HepG2 (cell line): ENCODE data around the gene CIBAR2. TPM values are rescaled to one million over a fixed set of nuclear protein-coding genes. Genes with fewer than 3 reads are reported as not detected.

ENCODE experiments used
- ATAC-seq: fragments of 200-7000 bp; cut with Tn5 transposase; 3 replicates; pipeline ENCODE4 v1.9.1; 2020; ENCODE audit warnings: mild to moderate bottlenecking, moderate library complexity
- BruUV-seq: library from RNA; stranded (reverse); fragments of 400-500 nt; replicated peaks from 2 replicates; lab custom pipeline; 2021; lab: Mats Ljungman, UMichigan
- CTCF ChIA-PET: fragments of 300-600 bp; formaldehyde crosslinking; extraction: SDS; loops from one replicate; lab custom pipeline; 2021; ENCODE audit warnings: low total read pairs, inconsistent platforms, low intra/inter-chr PET ratio; lab: Yijun Ruan, JAX
- POLR2A ChIA-PET: fragments of 350-600 bp; sonication (Branson Sonifier 250); formaldehyde crosslinking; loops from one replicate; lab custom pipeline; 2020; ENCODE audit warnings: antibody characterized with exemption, inconsistent platforms; lab: Yijun Ruan, JAX
- DNase-seq: peaks from one replicate; pipeline ENCODE4 v3.0.0-alpha.2; 2015; ENCODE audit warnings: low spot score
- FAIRE-seq: peaks from 3 replicates; lab custom pipeline; 2011; peaks lifted over from hg19 to GRCh38; lab: Jason Lieb, UNC
- H2AFZ ChIP-seq: one replicate; pipeline ENCODE4 v1.6.1; 2011; ENCODE audit warnings: low read length, inconsistent platforms
- H3K27ac ChIP-seq: fragments of 300-600 bp; 3 replicates; pipeline ENCODE4 v1.8.0; 2011; ENCODE audit warnings: mixed run types, mild to moderate bottlenecking, mixed read lengths, low read length, inconsistent platforms; ENCODE audit not compliant: insufficient read depth; ENCODE audit errors: extremely low read length
- H3K27me3 ChIP-seq, 2 experiments: fragments of 200-600 bp in 1 of 2; 2 replicates in 1 of 2; 3 replicates in 1 of 2; pipeline versions ENCODE4 v1.6.0 to v1.8.0; 2011; ENCODE audit warnings: low read length in 2 of 2, mild to moderate bottlenecking in 2 of 2, moderate library complexity in 2 of 2, inconsistent platforms in 1 of 2; ENCODE audit not compliant: insufficient read depth in 2 of 2, control insufficient read depth in 1 of 2
- H3K36me3 ChIP-seq, 2 experiments: fragments of 200-600 bp in 1 of 2; replicated peaks in 1 of 2; 2 replicates in 1 of 2; 3 replicates in 1 of 2; pipeline versions ENCODE4 v1.5.1 to v1.8.0; 2011; ENCODE audit warnings: low read length in 2 of 2, inconsistent platforms in 1 of 2; ENCODE audit not compliant: insufficient read depth in 2 of 2, control insufficient read depth in 1 of 2
- H3K4me1 ChIP-seq: 2 replicates; pipeline ENCODE4 v1.5.1; 2012; ENCODE audit warnings: low read length, inconsistent platforms; ENCODE audit not compliant: insufficient read depth
- H3K4me2 ChIP-seq: 2 replicates; pipeline ENCODE4 v1.6.0; 2011; ENCODE audit warnings: low read depth, low read length, inconsistent platforms
- H3K4me3 ChIP-seq, 3 experiments: fragments of 200-600 bp in 1 of 3; sonication (generic), shearing (Covaris generic) in 1 of 3; replicated peaks in 1 of 3; 2 replicates each; pipeline ENCODE4 v1.5.1; 2011 to 2016; ENCODE audit warnings: low read length in 3 of 3, inconsistent platforms in 2 of 3, low read depth in 2 of 3, mild to moderate bottlenecking in 2 of 3, control low read depth in 1 of 3, mixed read lengths in 1 of 3; ENCODE audit not compliant: insufficient read depth in 1 of 3
- H3K79me2 ChIP-seq: one replicate; pipeline ENCODE4 v1.6.1; 2011; ENCODE audit warnings: low read length, inconsistent platforms; ENCODE audit not compliant: insufficient read depth
- H3K9ac ChIP-seq: 2 replicates; pipeline ENCODE4 v1.6.0; 2011; ENCODE audit warnings: mild to moderate bottlenecking, low read depth, low read length, inconsistent platforms; ENCODE audit not compliant: insufficient read depth
- H3K9me3 ChIP-seq: 2 replicates; pipeline ENCODE4 v1.5.1; 2012; ENCODE audit warnings: mild to moderate bottlenecking, low read length
- H4K20me1 ChIP-seq: 2 replicates; pipeline ENCODE4 v1.6.0; 2011; ENCODE audit warnings: inconsistent platforms, mild to moderate bottlenecking, low read length, moderate library complexity; ENCODE audit not compliant: insufficient read depth
- ARNT ChIP-seq: fragments of 450-650 bp; IDR thresholded peaks from 2 replicates; pipeline ENCODE4 v1.6.1; 2017
- ATAD3A ChIP-seq: sonication (generic); formaldehyde crosslinking; IDR thresholded peaks from 2 replicates; pipeline ENCODE4 v1.4.0; 2020; ENCODE audit warnings: missing genetic modification reagents
- BORCS8-MEF2B ChIP-seq: sonication (generic); formaldehyde crosslinking; IDR thresholded peaks from 2 replicates; pipeline ENCODE4 v1.8.0; 2022; ENCODE audit warnings: mild to moderate bottlenecking, missing genetic modification reagents
- CHCHD3 ChIP-seq: sonication (generic); formaldehyde crosslinking; IDR thresholded peaks from 2 replicates; pipeline ENCODE4 v1.8.0; 2022; ENCODE audit warnings: mild to moderate bottlenecking, missing genetic modification reagents, moderate library complexity
- EEA1 ChIP-seq: sonication (generic); formaldehyde crosslinking; IDR thresholded peaks from 2 replicates; pipeline ENCODE4 v1.5.1; 2020; ENCODE audit warnings: mild to moderate bottlenecking, missing genetic modification reagents, borderline replicate concordance
- HHEX ChIP-seq: IDR thresholded peaks from 2 replicates; pipeline ENCODE4 v1.6.1; 2016; ENCODE audit warnings: control low read depth
- HMGXB4 ChIP-seq, 2 experiments: sonication (generic) in 1 of 2; formaldehyde crosslinking in 1 of 2; IDR thresholded peaks; 2 replicates each; pipeline versions ENCODE4 v1.4.0 to v1.6.1; 2018 to 2020; ENCODE audit warnings: missing genetic modification reagents in 2 of 2, borderline replicate concordance in 1 of 2, low read depth in 1 of 2, mild to moderate bottlenecking in 1 of 2, missing biosample characterization in 1 of 2
- NBN ChIP-seq: fragments of 450-650 bp; conservative IDR thresholded peaks from 2 replicates; pipeline ENCODE4 v1.6.1; 2017
- PAX8 ChIP-seq: sonication (generic); formaldehyde crosslinking; IDR thresholded peaks from 2 replicates; pipeline ENCODE4 v1.8.0; 2022; ENCODE audit warnings: mild to moderate bottlenecking, missing genetic modification reagents, borderline replicate concordance
- PCBP1 ChIP-seq: fragments of 200-400 bp; formaldehyde crosslinking; IDR thresholded peaks from 2 replicates; pipeline ENCODE4 v1.6.1; 2017; ENCODE audit warnings: mild to moderate bottlenecking, low read depth, low read length, borderline replicate concordance
- RXRB ChIP-seq: IDR thresholded peaks from 2 replicates; pipeline ENCODE4 v1.6.1; 2016; ENCODE audit warnings: borderline replicate concordance, missing genetic modification reagents, missing compliant biosample characterization
- SNAI1 ChIP-seq: sonication (generic); formaldehyde crosslinking; IDR thresholded peaks from 2 replicates; pipeline ENCODE4 v1.5.0; 2020; ENCODE audit warnings: mild to moderate bottlenecking, missing genetic modification reagents, borderline replicate concordance
- TEAD2 ChIP-seq: sonication (generic); formaldehyde crosslinking; IDR thresholded peaks from 2 replicates; pipeline ENCODE4 v1.9.0; 2021; ENCODE audit warnings: missing genetic modification reagents
- THYN1 ChIP-seq: sonication (generic); formaldehyde crosslinking; IDR thresholded peaks from 2 replicates; pipeline ENCODE4 v1.8.1; 2023; ENCODE audit warnings: low read depth, mild to moderate bottlenecking, moderate library complexity, missing genetic modification reagents, borderline replicate concordance
- ZBTB20 ChIP-seq: sonication (generic); formaldehyde crosslinking; IDR thresholded peaks from 2 replicates; pipeline ENCODE4 v1.8.1; 2023; ENCODE audit warnings: missing genetic modification reagents, low read depth, mild to moderate bottlenecking, borderline replicate concordance
- ZNF382 ChIP-seq: sonication (generic); formaldehyde crosslinking; IDR thresholded peaks from 2 replicates; pipeline ENCODE4 v1.5.0; 2020; ENCODE audit warnings: missing genetic modification reagents, mild to moderate bottlenecking, borderline replicate concordance
- ZNF704 ChIP-seq: sonication (generic); formaldehyde crosslinking; IDR thresholded peaks from 2 replicates; pipeline ENCODE4 v1.8.1; 2023; ENCODE audit warnings: mild to moderate bottlenecking, inconsistent platforms, moderate library complexity, missing genetic modification reagents, borderline replicate concordance
- ZNF724P ChIP-seq: sonication (generic); formaldehyde crosslinking; IDR thresholded peaks from 2 replicates; pipeline ENCODE4 v1.8.0; 2022; ENCODE audit warnings: missing genetic modification reagents, borderline replicate concordance
- ZNF781 ChIP-seq: sonication (generic); formaldehyde crosslinking; IDR thresholded peaks from 2 replicates; pipeline ENCODE4 v1.5.1; 2020; ENCODE audit warnings: borderline replicate concordance, mild to moderate bottlenecking, missing genetic modification reagents; ENCODE audit errors: not compliant biosample characterization
- WGBS: methylation state at CpG from one replicate; pipeline ENCODE4 v1.1.6; 2017; ENCODE audit warnings: low lambda C conversion rate; 5-methylcytosine and 5-hydroxymethylcytosine counted together
- in situ Hi-C: cut with HindIII; loops from 2 replicates; pipeline ENCODE4 v1.10.0; 2017; ENCODE audit warnings: low pct_unique_long_range_greater_than_20kb; ENCODE audit not compliant: extremely low pct_ligation_motif_present
- intact Hi-C: fragments of 100-400 bp; cut with micrococcal nuclease; formaldehyde crosslinking; loops from one replicate; pipeline ENCODE4 v1.10.0; 2022; ENCODE audit not compliant: unreplicated experiment
- polyA plus RNA-seq, 8 experiments: library from polyadenylated mRNA; depleted of rRNA in 3 of 8; stranded (reverse) in 7 of 8; unstranded in 1 of 8; fragments of >200 nt; fragmentation: Illumina TruSeq in 4 of 8; extraction: Trizol in 4 of 8; gene quantifications; 2 replicates each; pipeline versions ENCODE4 v1.2.1 to v1.2.3, GENCODE V29; 2011 to 2016; ENCODE audit warnings: low read depth in 4 of 8, missing spikeins in 1 of 8, mixed read lengths in 1 of 8; ENCODE audit not compliant: insufficient read depth in 1 of 8
- total RNA-seq, 5 experiments: library from RNA; depleted of rRNA; stranded (reverse); fragments of >200 nt; fragmentation: Illumina TruSeq; extraction: Trizol; gene quantifications; 2 replicates each; pipeline ENCODE4 v1.2.3, GENCODE V29; 2016; ENCODE audit warnings: low read depth in 1 of 5

Gene CIBAR2
- total and polyA plus RNA-seq, 2 of the 13 experiments (the other 11 are each of a cell fraction or from before 2014, with no cell fraction given) = not detected

GRCh38 chr16:85077576-85078125 lies 34.6 kb downstream of the CIBAR2 start:
- Histone ChIP-seq H3K4me1 (no peaks in the 10 kb centered on the region), H3K9ac (no peak overlapping the region), H3K36me3 (no peaks in the 10 kb centered on the region)
- DNase-seq (no peak), ATAC-seq (no peak), FAIRE-seq (no peak)
- CTCF ChIA-PET = no interaction called here
- TF ChIP-seq RXRB (CRISPR knock-in tag) (no peak), NBN (no peak), HMGXB4 (CRISPR knock-in tag; IDR thresholded peaks at IDR 0.05; ENCODE audit: borderline replicate concordance in 1 of 2, low read depth in 1 of 2) (no peak), EEA1 (CRISPR knock-in tag) (no peak), ARNT (no peak), TEAD2 (CRISPR knock-in tag) (no peak), ATAD3A (no peak), THYN1 (CRISPR knock-in tag) (no peak), ZNF704 (CRISPR knock-in tag) (no peak), PAX8 (CRISPR knock-in tag) (no peak), BORCS8-MEF2B (CRISPR knock-in tag) (no peak), CHCHD3 (CRISPR knock-in tag) (no peak), ZNF724P (CRISPR knock-in tag) (no peak), ZNF781 (CRISPR knock-in tag) (no peak), ZNF382 (CRISPR knock-in tag) (no peak), SNAI1 (CRISPR knock-in tag) (no peak), ZBTB20 (CRISPR knock-in tag) (no peak), HHEX (CRISPR knock-in tag) (no peak), PCBP1 (no peak)
- TF ChIP-seq, all 625 proteins: peak for 0
- Histone ChIP-seq H2AFZ (no peak overlapping the region), H3K9me3 (no peaks in the 10 kb centered on the region), H3K4me2 (no peak overlapping the region), H3K79me2 (no peaks in the 10 kb centered on the region), H3K27me3 (peaks cover 22 to 46% of the 10 kb centered on the region in 2 experiments; a peak in 4 of 5 replicates), H3K4me3 (no peak overlapping the region), H4K20me1 (no peaks in the 10 kb centered on the region), H3K27ac (no peak overlapping the region)
- POLR2A ChIA-PET = no interaction called here
- WGBS = 61% methylated on average over 16 of the region's 16 CpGs
- in situ Hi-C loops = no loop called here
- intact Hi-C loops = no loop called here
- BruUV-seq = no TSS peak
